Panc1 (cell line): ENCODE measurements around the gene C16orf46.

Source experiments
- POLR2AphosphoS5 ChIP-seq: IDR thresholded peaks from 2 replicates; pipeline ENCODE4 v1.6.1; 2012; ENCODE audit warnings: mild to moderate bottlenecking, low read depth, low read length, moderate library complexity
- TCF7L2 ChIP-seq: IDR thresholded peaks from 2 replicates; pipeline ENCODE4 v1.6.1; 2011; ENCODE audit warnings: mild to moderate bottlenecking, low read depth, low read length, inconsistent platforms
- TF ChIP-seq, protein P1 (sequence below): fragments of 450-650 bp; IDR thresholded peaks from 2 replicates; pipeline ENCODE4 v1.5.1; 2017; ENCODE audit warnings: mild to moderate bottlenecking
- TF ChIP-seq, protein P2 (sequence below), 2 experiments: IDR thresholded peaks; 2 replicates each; pipeline ENCODE4 v1.6.1; 2011 to 2012; ENCODE audit warnings: low read depth in 2 of 2, control low read depth in 1 of 2, low read length in 1 of 2, mild to moderate bottlenecking in 1 of 2, moderate library complexity in 1 of 2; ENCODE audit not compliant: insufficient read depth in 1 of 2

DNA sequence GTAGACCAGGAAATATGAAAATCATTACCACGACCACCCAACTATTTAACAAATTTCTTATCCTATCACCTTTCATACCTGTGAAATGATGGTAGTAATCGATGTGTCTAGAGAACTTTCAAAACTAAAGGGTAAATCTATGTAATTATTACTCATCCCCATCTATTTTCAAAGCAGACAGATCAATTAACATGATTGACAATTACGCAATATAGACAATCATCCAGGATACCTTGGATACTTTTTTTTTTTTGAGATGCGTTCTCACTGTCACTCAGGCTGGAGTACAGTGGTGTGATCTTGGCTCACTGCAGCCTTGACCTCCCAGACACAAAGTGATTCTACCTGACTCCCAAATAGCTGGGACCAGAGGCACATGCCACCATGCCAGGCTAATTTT lies 4.0 kb upstream of the C16orf46 start:
- TF ChIP-seq, protein P1, sequence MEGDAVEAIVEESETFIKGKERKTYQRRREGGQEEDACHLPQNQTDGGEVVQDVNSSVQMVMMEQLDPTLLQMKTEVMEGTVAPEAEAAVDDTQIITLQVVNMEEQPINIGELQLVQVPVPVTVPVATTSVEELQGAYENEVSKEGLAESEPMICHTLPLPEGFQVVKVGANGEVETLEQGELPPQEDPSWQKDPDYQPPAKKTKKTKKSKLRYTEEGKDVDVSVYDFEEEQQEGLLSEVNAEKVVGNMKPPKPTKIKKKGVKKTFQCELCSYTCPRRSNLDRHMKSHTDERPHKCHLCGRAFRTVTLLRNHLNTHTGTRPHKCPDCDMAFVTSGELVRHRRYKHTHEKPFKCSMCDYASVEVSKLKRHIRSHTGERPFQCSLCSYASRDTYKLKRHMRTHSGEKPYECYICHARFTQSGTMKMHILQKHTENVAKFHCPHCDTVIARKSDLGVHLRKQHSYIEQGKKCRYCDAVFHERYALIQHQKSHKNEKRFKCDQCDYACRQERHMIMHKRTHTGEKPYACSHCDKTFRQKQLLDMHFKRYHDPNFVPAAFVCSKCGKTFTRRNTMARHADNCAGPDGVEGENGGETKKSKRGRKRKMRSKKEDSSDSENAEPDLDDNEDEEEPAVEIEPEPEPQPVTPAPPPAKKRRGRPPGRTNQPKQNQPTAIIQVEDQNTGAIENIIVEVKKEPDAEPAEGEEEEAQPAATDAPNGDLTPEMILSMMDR = no peak
- TF ChIP-seq, protein P2, sequence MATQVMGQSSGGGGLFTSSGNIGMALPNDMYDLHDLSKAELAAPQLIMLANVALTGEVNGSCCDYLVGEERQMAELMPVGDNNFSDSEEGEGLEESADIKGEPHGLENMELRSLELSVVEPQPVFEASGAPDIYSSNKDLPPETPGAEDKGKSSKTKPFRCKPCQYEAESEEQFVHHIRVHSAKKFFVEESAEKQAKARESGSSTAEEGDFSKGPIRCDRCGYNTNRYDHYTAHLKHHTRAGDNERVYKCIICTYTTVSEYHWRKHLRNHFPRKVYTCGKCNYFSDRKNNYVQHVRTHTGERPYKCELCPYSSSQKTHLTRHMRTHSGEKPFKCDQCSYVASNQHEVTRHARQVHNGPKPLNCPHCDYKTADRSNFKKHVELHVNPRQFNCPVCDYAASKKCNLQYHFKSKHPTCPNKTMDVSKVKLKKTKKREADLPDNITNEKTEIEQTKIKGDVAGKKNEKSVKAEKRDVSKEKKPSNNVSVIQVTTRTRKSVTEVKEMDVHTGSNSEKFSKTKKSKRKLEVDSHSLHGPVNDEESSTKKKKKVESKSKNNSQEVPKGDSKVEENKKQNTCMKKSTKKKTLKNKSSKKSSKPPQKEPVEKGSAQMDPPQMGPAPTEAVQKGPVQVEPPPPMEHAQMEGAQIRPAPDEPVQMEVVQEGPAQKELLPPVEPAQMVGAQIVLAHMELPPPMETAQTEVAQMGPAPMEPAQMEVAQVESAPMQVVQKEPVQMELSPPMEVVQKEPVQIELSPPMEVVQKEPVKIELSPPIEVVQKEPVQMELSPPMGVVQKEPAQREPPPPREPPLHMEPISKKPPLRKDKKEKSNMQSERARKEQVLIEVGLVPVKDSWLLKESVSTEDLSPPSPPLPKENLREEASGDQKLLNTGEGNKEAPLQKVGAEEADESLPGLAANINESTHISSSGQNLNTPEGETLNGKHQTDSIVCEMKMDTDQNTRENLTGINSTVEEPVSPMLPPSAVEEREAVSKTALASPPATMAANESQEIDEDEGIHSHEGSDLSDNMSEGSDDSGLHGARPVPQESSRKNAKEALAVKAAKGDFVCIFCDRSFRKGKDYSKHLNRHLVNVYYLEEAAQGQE (IDR thresholded peaks at IDR 0.05; ENCODE audit: insufficient read depth in 1 of 2, low read depth in 2 of 2, low read length in 1 of 2) = no peak
- TF ChIP-seq TCF7L2 = no peak
- no peak for TF ChIP-seq POLR2AphosphoS5
